HUES48 (cell line): Measurements from ENCODE around the gene SH3PXD2A.
"Not testable (repeated sequence)": the region's sequence is repeated elsewhere in the genome, so short reads cannot be mapped to it uniquely, and the experiment has no call there.

ENCODE experiments used
- H3K27ac ChIP-seq: one replicate; pipeline ENCODE4 v1.7.0; 2013; ENCODE audit warnings: low read depth, low read length, inconsistent platforms
- H3K27me3 ChIP-seq: 2 replicates; pipeline ENCODE4 v1.6.1; 2013; ENCODE audit warnings: mild to moderate bottlenecking, low read length; ENCODE audit not compliant: control insufficient read depth, insufficient read depth
- H3K36me3 ChIP-seq: 2 replicates; pipeline ENCODE4 v1.6.1; 2013; ENCODE audit warnings: low read length; ENCODE audit not compliant: control insufficient read depth, insufficient read depth
- H3K4me1 ChIP-seq: 2 replicates; pipeline ENCODE4 v1.6.1; 2013; ENCODE audit warnings: mild to moderate bottlenecking, low read length; ENCODE audit not compliant: control insufficient read depth, insufficient read depth
- H3K4me3 ChIP-seq: 2 replicates; pipeline ENCODE4 v1.5.1; 2013; ENCODE audit warnings: mild to moderate bottlenecking, low read depth, low read length
- H3K9ac ChIP-seq: 2 replicates; pipeline ENCODE4 v1.6.1; 2013; ENCODE audit warnings: mild to moderate bottlenecking, low read depth, low read length, moderate library complexity
- H3K9me3 ChIP-seq: 2 replicates; pipeline ENCODE4 v1.6.1; 2013; ENCODE audit warnings: low read length; ENCODE audit not compliant: control insufficient read depth, insufficient read depth

SH3PXD2A gene

DNA sequence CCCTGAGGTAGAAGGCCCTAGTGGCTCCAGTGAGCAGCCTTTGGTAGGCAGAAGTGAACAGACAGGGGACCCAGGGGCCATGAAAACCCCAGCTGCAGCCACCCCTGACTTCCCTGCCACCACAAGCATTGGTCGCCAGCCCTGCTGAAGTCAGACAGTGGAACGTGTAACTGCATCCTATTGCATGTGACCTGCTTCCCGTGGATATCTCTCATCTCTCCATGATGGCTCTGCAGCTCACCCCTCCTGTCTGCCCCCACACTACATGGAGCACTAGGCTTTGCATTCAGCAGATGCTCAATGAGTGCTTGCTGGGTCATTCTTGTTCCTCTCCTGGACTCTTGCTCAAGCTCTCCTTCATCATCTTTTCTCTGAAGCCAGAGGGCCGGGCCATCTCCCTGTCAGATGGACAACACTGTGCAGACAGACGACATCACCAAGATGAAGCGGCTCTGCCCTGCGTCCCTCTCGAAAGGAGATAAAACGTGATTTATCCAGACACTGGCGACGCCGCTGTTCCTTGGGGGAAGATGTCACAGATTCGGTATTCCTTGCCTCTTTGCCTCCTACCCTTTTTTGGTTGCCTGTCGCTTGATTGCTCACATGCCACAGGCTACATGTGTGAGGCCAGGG is 117.5 kb downstream of the SH3PXD2A start:
- Histone ChIP-seq H3K4me1 (peaks cover 15% of the 10 kb centered on the region; the same call in 1 of the 2 replicates), H3K36me3 (no peaks in the 10 kb centered on the region), H3K9me3 (no peaks in the 10 kb centered on the region), H3K27me3 (no peaks in the 10 kb centered on the region), H3K27ac (no peak overlapping the region), H3K9ac (no peak overlapping the region), H3K4me3 (no peak overlapping the region)

DNA sequence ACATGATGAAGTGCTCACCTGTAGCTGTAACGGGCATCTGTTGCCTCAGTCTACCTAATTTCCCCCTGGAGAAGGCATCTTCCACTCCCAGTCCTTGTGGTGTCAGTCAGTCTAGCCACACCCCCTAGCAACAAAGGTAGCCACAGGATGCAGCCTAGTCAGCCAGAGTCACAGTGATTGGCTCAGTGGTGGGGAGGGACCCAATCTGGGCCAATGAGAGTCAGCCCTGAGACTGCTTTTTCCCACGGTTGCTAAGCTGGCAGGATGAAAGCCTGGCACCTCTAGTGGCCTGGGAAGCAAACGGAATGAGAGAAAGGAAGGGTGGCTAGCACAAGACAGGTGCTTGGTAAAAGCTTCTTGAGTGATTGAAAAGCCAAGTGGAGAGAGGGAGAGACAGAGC is 118.6 kb downstream of the SH3PXD2A start:
- Histone ChIP-seq H3K9ac (no peak overlapping the region), H3K27ac (no peak overlapping the region)

DNA sequence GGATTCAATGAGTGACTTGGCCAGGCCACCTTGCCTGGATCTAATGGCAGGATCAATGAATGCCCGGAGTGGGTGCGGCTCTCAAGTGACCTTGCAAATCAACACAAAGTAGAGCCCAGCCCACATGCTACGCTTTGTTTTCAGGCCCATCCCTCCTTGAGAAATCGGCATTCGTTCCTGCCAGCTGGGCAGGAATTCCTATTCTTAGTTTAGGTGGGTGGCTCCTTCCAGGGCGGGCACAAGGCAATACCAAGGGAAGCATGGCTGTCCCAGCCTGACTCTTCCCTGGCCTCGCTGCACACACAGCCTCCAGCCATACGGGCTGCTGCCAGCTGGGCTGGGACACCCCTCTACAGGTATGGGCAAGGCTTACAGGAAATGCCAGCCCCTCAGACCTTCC is 119.3 kb downstream of the SH3PXD2A start:
- Histone ChIP-seq H3K27ac (no peak overlapping the region), H3K9me3 (no peaks in the 10 kb centered on the region), H3K36me3 (no peaks in the 10 kb centered on the region), H3K4me3 (no peak overlapping the region), H3K4me1 (peaks cover 25% of the 10 kb centered on the region), H3K9ac (no peak overlapping the region), H3K27me3 (no peaks in the 10 kb centered on the region)

More for the DNA sequence above, 118.6 kb downstream of the SH3PXD2A start:
- Histone ChIP-seq H3K27me3 (no peaks in the 10 kb centered on the region), H3K4me3 (no peak overlapping the region), H3K9me3 (no peaks in the 10 kb centered on the region), H3K36me3 (no peaks in the 10 kb centered on the region), H3K4me1 (peaks cover 24% of the 10 kb centered on the region)

DNA sequence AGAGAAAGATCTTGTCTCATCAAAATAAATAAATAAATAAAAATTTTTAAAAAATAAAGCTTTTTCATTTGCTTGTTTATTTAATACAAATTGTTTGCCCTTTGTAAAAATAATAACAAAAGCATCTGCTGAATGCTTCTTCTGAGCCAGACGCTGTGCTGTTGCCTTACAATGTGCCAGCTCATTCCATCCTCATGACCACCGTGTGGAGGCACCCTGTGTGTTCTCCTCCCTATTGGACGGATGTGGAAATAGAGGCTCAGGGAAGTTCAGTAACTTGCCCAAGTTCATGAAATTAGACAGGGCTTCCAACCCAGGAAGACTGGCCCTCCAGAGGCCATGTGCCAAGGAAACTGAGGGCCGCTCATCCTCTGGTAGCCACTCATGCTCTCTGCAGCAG is 120.6 kb downstream of the SH3PXD2A start:
- no peaks in the 10 kb centered on the region for H3K9me3 ChIP-seq
- no peak overlapping the region for H3K4me3 ChIP-seq
- H3K27me3 ChIP-seq, result no peaks in the 10 kb centered on the region
- peaks cover 32% of the 10 kb centered on the region for H3K4me1 ChIP-seq
- H3K9ac ChIP-seq, result no peak overlapping the region
- no peaks in the 10 kb centered on the region for H3K36me3 ChIP-seq
- H3K27ac ChIP-seq, result no peak overlapping the region

DNA sequence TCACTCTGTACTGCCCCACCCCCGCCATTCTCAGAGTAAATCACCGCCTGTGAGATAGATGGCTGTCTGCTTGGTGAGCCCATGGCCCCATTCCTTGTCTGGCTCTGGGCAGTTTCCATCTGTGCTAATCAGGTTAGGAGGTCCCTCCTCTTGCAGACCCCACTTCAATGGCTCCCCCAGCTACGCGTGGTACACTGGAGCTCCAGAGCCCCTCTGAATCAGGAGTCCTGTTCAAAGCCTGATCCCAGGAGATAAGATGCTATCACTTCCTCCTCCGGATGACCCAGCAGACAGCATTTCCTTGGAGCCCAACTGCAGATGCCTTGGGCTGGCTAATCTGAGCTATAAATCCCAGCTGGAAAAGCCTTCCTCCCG is 122.3 kb downstream of the SH3PXD2A start:
- H3K4me3 ChIP-seq, result no peak overlapping the region
- H3K9me3 ChIP-seq, result no peaks in the 10 kb centered on the region
- peaks cover 28% of the 10 kb centered on the region for H3K4me1 ChIP-seq
- H3K27ac ChIP-seq, result no peak overlapping the region
- H3K9ac ChIP-seq, result no peak overlapping the region
- no peaks in the 10 kb centered on the region for H3K27me3 ChIP-seq
- no peaks in the 10 kb centered on the region for H3K36me3 ChIP-seq

DNA sequence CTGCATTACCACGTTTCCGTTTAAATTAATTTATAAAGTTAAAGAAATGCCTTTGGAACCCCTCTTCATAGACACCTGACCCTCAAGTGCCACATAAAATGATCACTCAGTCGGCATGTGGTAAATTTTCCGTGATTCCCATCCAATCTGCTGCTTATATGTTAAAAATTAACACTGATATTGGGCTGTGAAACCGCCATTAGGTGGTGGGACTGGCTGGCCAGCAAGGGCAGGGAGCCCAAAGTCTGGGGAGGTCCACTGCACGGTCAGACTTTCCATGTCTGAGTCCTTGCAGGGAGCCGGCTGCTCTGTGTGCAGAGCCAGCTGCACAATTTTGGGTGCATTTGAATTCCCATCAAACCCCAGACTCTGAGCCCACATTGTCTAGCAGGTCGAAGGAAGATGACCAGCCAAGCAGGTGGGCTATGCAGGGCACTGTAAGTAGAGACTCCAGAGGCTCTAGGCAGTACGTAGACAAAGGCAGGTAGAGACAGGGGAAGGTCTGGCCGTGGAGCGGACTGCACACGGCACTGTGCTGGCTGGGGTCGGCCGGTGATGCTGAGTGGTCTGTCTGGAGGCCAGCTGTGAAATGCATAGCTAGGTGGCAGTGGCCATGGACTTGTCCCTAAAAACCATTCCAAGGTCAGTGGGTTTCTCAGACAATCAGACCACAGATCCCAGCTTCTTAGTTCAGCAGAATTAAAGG is 122.9 kb downstream of the SH3PXD2A start:
- H3K27me3 ChIP-seq, result no peaks in the 10 kb centered on the region
- no peak overlapping the region for H3K9ac ChIP-seq

DNA sequence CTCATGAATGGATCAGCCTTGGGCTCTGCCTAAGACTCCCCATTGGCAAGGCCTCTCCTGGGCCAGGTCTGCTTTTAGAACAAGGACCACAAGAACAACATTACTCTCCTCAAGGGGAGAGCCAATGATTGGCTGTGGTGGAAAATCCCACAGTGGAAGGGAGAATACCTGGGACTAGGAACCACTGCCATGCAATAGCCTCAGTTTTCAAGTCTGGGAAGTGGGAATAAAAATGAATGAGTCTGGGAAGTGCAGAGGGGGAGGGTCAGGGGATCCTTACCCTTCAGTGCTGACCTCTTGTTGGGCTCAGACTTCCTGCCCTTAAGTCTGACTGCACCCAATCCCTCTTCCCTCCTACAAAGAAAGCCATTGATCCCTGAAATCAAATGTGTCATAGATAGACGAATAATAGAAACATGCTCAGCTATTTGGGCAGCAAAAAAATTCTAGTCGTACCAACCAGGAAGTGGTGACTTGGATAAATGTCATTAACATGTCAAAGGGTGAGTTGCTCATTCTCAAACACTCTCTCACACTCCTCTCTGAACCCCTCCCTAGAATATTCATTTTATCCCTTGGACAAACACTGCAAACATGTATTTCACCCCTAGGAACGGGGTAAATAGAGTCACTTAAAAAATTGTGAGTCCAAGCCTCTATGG is 123.6 kb downstream of the SH3PXD2A start:
- no peaks in the 10 kb centered on the region for H3K27me3 ChIP-seq
- no peak overlapping the region for H3K4me3 ChIP-seq
- H3K9me3 ChIP-seq, result no peaks in the 10 kb centered on the region
- no peak overlapping the region for H3K27ac ChIP-seq
- H3K36me3 ChIP-seq, result no peaks in the 10 kb centered on the region
- peaks cover 26% of the 10 kb centered on the region for H3K4me1 ChIP-seq
- H3K9ac ChIP-seq, result no peak overlapping the region

More for the DNA sequence above, 122.9 kb downstream of the SH3PXD2A start:
- Histone ChIP-seq H3K9me3 (no peaks in the 10 kb centered on the region), H3K36me3 (no peaks in the 10 kb centered on the region), H3K4me3 (no peak overlapping the region), H3K27ac (no peak overlapping the region), H3K4me1 (peaks cover 28% of the 10 kb centered on the region)

DNA sequence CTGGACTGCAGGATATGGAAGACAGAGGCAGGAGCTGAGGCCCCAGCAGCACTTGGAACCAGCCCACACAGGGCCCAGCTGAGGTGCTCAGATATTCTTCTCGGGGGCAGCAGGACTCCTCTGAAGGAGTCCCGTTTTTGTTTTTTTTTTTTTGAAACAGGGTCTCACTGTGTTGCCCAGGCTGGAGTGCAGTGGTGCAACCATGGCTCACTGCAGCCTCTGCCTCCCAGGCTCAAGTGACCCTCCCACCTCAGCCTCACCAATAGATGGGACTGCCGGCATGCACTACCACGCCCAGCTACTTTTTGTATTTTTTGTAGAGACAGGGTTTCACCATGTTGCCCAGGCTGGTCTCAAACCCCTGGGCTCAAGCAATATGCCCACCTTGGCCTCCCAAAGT is 124.3 kb downstream of the SH3PXD2A start:
- not testable (repeated sequence) for H3K9ac ChIP-seq, H3K27ac ChIP-seq

DNA sequence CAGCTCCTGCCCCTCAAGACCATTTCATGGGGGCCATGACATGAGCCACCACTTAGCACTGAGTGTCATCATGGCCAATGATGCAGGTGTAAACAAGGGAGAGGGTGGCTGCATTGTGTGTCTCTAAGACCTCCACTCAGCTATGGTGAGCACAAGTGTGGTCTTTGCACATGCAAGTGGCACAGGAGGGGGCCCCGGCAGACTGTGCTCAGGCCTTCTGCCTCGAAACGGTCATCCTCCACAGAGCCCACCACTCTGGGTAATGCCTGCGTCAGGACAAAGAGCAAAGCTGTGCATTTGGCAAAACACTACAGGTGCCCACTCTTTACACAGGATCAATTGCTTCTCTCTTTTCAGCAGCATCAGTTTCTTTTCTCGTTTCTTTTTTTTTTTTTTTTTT is 125.5 kb downstream of the SH3PXD2A start:
- Histone ChIP-seq H3K27me3 (no peaks in the 10 kb centered on the region), H3K9ac (no peak overlapping the region), H3K27ac (no peak overlapping the region), H3K4me1 (peaks cover 26% of the 10 kb centered on the region), H3K9me3 (no peaks in the 10 kb centered on the region), H3K4me3 (no peak overlapping the region), H3K36me3 (no peaks in the 10 kb centered on the region)

More for the DNA sequence above, 124.3 kb downstream of the SH3PXD2A start:
- H3K4me1 ChIP-seq, result peaks cover 26% of the 10 kb centered on the region
- not testable (repeated sequence) for H3K9me3 ChIP-seq, H3K36me3 ChIP-seq, H3K27me3 ChIP-seq, H3K4me3 ChIP-seq

DNA sequence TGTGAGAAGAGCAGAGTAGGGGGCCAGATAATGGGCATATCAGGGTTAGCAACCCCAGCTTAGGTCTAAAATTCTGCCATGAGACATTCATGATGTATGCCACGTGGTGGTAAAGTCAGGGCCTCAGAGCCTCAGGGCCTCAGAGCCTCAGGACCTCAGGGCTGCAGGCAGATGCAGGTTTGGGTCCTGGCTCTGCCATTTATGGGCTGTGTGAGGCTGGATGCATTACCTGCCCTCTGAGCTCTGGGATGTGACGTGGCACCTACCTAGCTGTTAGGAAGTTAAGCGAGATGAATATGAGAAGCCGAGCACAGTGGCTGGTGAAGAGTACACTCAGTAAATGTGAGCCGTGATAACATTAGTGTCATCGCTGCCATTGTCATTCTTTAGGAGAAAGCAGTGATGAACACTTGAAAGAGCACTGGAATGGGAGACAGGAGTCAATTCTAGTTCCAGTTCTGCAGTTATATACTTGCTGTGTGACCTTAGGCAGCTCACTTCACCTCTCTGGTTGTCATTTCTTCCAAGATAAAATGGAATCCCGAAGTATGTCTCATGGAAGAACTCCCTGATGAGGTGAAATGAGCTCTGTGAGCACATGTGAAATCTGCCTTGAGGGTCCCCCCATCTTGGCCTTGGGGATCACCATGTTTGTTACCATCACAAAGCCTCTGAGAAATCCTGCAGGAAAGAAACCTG is 127.2 kb downstream of the SH3PXD2A start:
- no peaks in the 10 kb centered on the region for H3K36me3 ChIP-seq
- peaks cover 25% of the 10 kb centered on the region for H3K4me1 ChIP-seq
- no peaks in the 10 kb centered on the region for H3K9me3 ChIP-seq
- H3K27ac ChIP-seq, result no peak overlapping the region
- H3K9ac ChIP-seq, result no peak overlapping the region
- H3K4me3 ChIP-seq, result no peak overlapping the region
- no peaks in the 10 kb centered on the region for H3K27me3 ChIP-seq

DNA sequence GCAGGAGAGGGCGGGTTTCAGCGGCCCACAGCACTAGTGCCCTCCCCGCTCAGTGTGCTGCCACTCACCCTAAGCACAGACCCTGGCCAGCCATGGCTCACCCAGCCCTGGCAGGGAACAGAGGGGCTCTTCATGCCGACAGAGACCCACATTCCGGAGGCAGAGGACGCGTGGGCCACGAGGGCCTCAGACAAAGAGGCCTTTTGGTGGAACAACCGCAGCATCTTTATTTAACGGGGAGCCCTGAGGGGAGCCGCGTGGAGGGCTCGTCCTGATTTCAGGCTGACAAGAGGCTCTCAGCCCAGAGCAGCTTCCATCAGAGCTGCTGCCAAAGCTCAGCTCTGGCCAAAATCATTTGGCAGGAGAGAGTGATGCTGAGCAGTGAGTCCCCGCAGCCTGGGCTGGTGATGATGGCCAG is 127.8 kb downstream of the SH3PXD2A start:
- Histone ChIP-seq H3K4me1 (peaks cover 19% of the 10 kb centered on the region), H3K27me3 (no peaks in the 10 kb centered on the region)

More for the DNA sequence above, 127.8 kb downstream of the SH3PXD2A start:
- Histone ChIP-seq H3K4me3 (no peak overlapping the region), H3K9me3 (no peaks in the 10 kb centered on the region), H3K9ac (no peak overlapping the region), H3K27ac (no peak overlapping the region), H3K36me3 (no peaks in the 10 kb centered on the region)
